Measurements from ENCODE around the gene GATD1. TPM values are rescaled to one million over a fixed set of nuclear protein-coding genes. Genes with fewer than 3 reads are reported as not detected.

The GATD1 gene
- total RNA-seq, 1 donor from 2014 or later = 59.0 TPM

Other genes with a start within 250 kb of the GATD1 start
- 57.0 and 59.3 TPM in 2 replicates for gene HRAS, start 241.9 kb downstream of the GATD1 start, total RNA-seq
- 1.4 and 1.6 TPM in 2 replicates for gene LRRC56, start 240.0 kb downstream of the GATD1 start, total RNA-seq
- 1.1 and 1.7 TPM in 2 replicates for gene LMNTD2, start 216.7 kb downstream of the GATD1 start, total RNA-seq
- 22.4 and 23.8 TPM in 2 replicates for gene RASSF7, start 216.5 kb downstream of the GATD1 start, total RNA-seq
- 51.2 and 51.9 TPM in 2 replicates for gene PHRF1, start 201.0 kb downstream of the GATD1 start, total RNA-seq
- 130 and 133 TPM in 2 replicates for gene IRF7, start 161.5 kb downstream of the GATD1 start, total RNA-seq
- not detected in 2 replicates for gene CDHR5, start 152.5 kb downstream of the GATD1 start, total RNA-seq
- not detected in 2 replicates for gene SCT, start 150.3 kb downstream of the GATD1 start, total RNA-seq
- gene DRD4, start 140.2 kb downstream of the GATD1 start, total RNA-seq = 0.34 and 0.44 TPM in 2 replicates
- gene DEAF1, start 82.3 kb downstream of the GATD1 start, total RNA-seq = 46.7 and 51.9 TPM in 2 replicates
- 27.1 and 27.8 TPM in 2 replicates for gene TMEM80, start 81.7 kb downstream of the GATD1 start, total RNA-seq
- gene EPS8L2, start 71.3 kb downstream of the GATD1 start, total RNA-seq = 11.9 and 12.9 TPM in 2 replicates
- 259 and 274 TPM in 2 replicates for gene TALDO1, start 30.0 kb downstream of the GATD1 start, total RNA-seq
- 4.0 and 4.1 TPM in 2 replicates for gene CEND1, start 12.6 kb upstream of the GATD1 start, total RNA-seq
- gene SLC25A22, start 20.8 kb upstream of the GATD1 start, total RNA-seq = 60.2 and 65.2 TPM in 2 replicates
- gene PIDD1, start 27.7 kb upstream of the GATD1 start, total RNA-seq = 29.1 TPM in 2 replicates
- 1,883 and 1,900 TPM in 2 replicates for gene RPLP2, start 32.5 kb upstream of the GATD1 start, total RNA-seq
- 57.2 and 58.7 TPM in 2 replicates for gene PNPLA2, start 41.4 kb upstream of the GATD1 start, total RNA-seq
- 1.3 and 1.9 TPM in 2 replicates for gene CRACR2B, start 50.4 kb upstream of the GATD1 start, total RNA-seq
- gene CD151, start 55.5 kb upstream of the GATD1 start, total RNA-seq = 24.6 and 24.7 TPM in 2 replicates
- gene POLR2L, start 65.0 kb upstream of the GATD1 start, total RNA-seq = 99.9 and 111 TPM in 2 replicates
- gene TSPAN4, start 65.4 kb upstream of the GATD1 start, total RNA-seq = 10.8 and 11.2 TPM in 2 replicates
- 53.4 and 54.7 TPM in 2 replicates for gene CHID1, start 133.3 kb upstream of the GATD1 start, total RNA-seq
- gene AP2A2, start 148.4 kb upstream of the GATD1 start, total RNA-seq = 67.6 and 69.7 TPM in 2 replicates

All from T-helper 1 cell treated with Interleukin-12 subunit alpha and Interleukin-12 subunit beta and Interleukin-4 antibody, amounts not matched to agents 30 ng/mL and 1 ng/mL, for 36 hours (primary cell).